WTC11 (cell line): ENCODE data around the gene OTUD3. TPM values are rescaled to one million over a fixed set of nuclear protein-coding genes. Genes with fewer than 3 reads are reported as not detected.

ENCODE experiments used
- ATAC-seq: fragments of 200-7000 bp; cut with Tn5 transposase; 2 replicates; pipeline ENCODE4 v1.10.0; 2021; ENCODE audit warnings: mild to moderate bottlenecking, moderate library complexity
- CTCF ChIA-PET: fragments of 300-600 bp; sonication (Branson Sonifier 250); formaldehyde crosslinking; loops from one replicate; lab custom pipeline; 2021; ENCODE audit warnings: antibody characterized with exemption; lab: Charles Lee
- POLR2A ChIA-PET: fragments of 350-600 bp; sonication (Branson Sonifier 250); formaldehyde crosslinking; loops from one replicate; lab custom pipeline; 2021; ENCODE audit warnings: antibody characterized with exemption; lab: Charles Lee
- DNase-seq: peaks from one replicate; pipeline ENCODE4 v3.0.0; 2021; ENCODE audit warnings: low spot score
- H3K27ac Mint-ChIP-seq: 2 replicates; pipeline ENCODE4 v1.8.0; 2021; ENCODE audit warnings: mixed read lengths
- H3K27me3 Mint-ChIP-seq: 2 replicates; pipeline ENCODE4 v1.8.0; 2021; ENCODE audit warnings: low read depth, mild to moderate bottlenecking, moderate library complexity, mixed read lengths
- H3K36me3 Mint-ChIP-seq: 2 replicates; pipeline ENCODE4 v1.8.0; 2021; ENCODE audit warnings: mixed read lengths
- H3K4me1 Mint-ChIP-seq: 2 replicates; pipeline ENCODE4 v1.8.0; 2022; ENCODE audit warnings: mixed read lengths
- H3K4me3 Mint-ChIP-seq: 2 replicates; pipeline ENCODE4 v1.8.0; 2021; ENCODE audit warnings: mild to moderate bottlenecking, moderate library complexity, mixed read lengths
- H3K9me3 Mint-ChIP-seq: 2 replicates; pipeline ENCODE4 v1.8.0; 2021; ENCODE audit warnings: mixed read lengths
- AR ChIP-seq: fragments of 250-450 bp; sonication (Bioruptor Pico); IDR thresholded peaks from 2 replicates; pipeline ENCODE4 v1.9.0; 2021; ENCODE audit warnings: mild to moderate bottlenecking
- ATF2 ChIP-seq: sonication (generic); formaldehyde crosslinking; IDR thresholded peaks from 2 replicates; pipeline ENCODE4 v1.8.1; 2022; ENCODE audit warnings: low read depth, missing genetic modification reagents, borderline replicate concordance
- MLX ChIP-seq: sonication (generic); formaldehyde crosslinking; IDR thresholded peaks from 2 replicates; pipeline ENCODE4 v1.8.1; 2023; ENCODE audit warnings: mild to moderate bottlenecking, missing genetic modification reagents, moderate library complexity
- NFYB ChIP-seq: sonication (generic); formaldehyde crosslinking; conservative IDR thresholded peaks from 2 replicates; pipeline ENCODE4 v1.8.0; 2022; ENCODE audit warnings: low read depth, missing genetic modification reagents
- PRDM15 ChIP-seq: sonication (generic); formaldehyde crosslinking; IDR thresholded peaks from 2 replicates; pipeline ENCODE4 v1.8.0; 2022; ENCODE audit warnings: missing genetic modification reagents
- RORB ChIP-seq: fragments of 250-450 bp; sonication (Bioruptor Pico); IDR thresholded peaks from 2 replicates; pipeline ENCODE4 v1.9.0; 2021; ENCODE audit warnings: mild to moderate bottlenecking
- SP1 ChIP-seq: sonication (generic); formaldehyde crosslinking; conservative IDR thresholded peaks from 2 replicates; pipeline ENCODE4 v1.8.1; 2022; ENCODE audit warnings: missing genetic modification reagents
- TEAD1 ChIP-seq: sonication (generic); formaldehyde crosslinking; IDR thresholded peaks from 2 replicates; pipeline ENCODE4 v1.8.0; 2022; ENCODE audit warnings: mild to moderate bottlenecking, missing genetic modification reagents
- TP53 ChIP-seq: sonication (generic); formaldehyde crosslinking; IDR thresholded peaks from 2 replicates; pipeline ENCODE4 v1.8.1; 2023; ENCODE audit warnings: mild to moderate bottlenecking, missing genetic modification reagents
- ZBTB21 ChIP-seq: sonication (generic); formaldehyde crosslinking; IDR thresholded peaks from 2 replicates; pipeline ENCODE4 v1.8.1; 2023; ENCODE audit warnings: mild to moderate bottlenecking, missing genetic modification reagents, borderline replicate concordance
- ZNF263 ChIP-seq: sonication (generic); formaldehyde crosslinking; IDR thresholded peaks from 2 replicates; pipeline ENCODE4 v1.8.1; 2022; ENCODE audit warnings: low read depth, mild to moderate bottlenecking, moderate library complexity, missing genetic modification reagents
- ZSCAN18 ChIP-seq: fragments of 250-450 bp; sonication (Bioruptor Pico); IDR thresholded peaks from 2 replicates; pipeline ENCODE4 v2.1.2; 2022; ENCODE audit warnings: mild to moderate bottlenecking, moderate library complexity
- total RNA-seq: library from RNA; stranded (reverse); gene quantifications from 3 replicates; pipeline ENCODE4 v1.2.3, GENCODE V29; 2021
- TF ChIP-seq, protein P1 (sequence below): sonication (generic); formaldehyde crosslinking; IDR thresholded peaks from 2 replicates; pipeline ENCODE4 v1.8.0; 2023; ENCODE audit warnings: missing genetic modification reagents
- TF ChIP-seq, protein P2 (sequence below): sonication (generic); formaldehyde crosslinking; conservative IDR thresholded peaks from 2 replicates; pipeline ENCODE4 v1.8.1; 2022; ENCODE audit warnings: mild to moderate bottlenecking, missing genetic modification reagents
- TF ChIP-seq, protein P3 (sequence below): sonication (generic); formaldehyde crosslinking; IDR thresholded peaks from 2 replicates; pipeline ENCODE4 v1.8.0; 2022; ENCODE audit warnings: mild to moderate bottlenecking, missing genetic modification reagents

Gene OTUD3
- total RNA-seq, 1 experiment from 2014 or later: 16.1 TPM

DNA sequence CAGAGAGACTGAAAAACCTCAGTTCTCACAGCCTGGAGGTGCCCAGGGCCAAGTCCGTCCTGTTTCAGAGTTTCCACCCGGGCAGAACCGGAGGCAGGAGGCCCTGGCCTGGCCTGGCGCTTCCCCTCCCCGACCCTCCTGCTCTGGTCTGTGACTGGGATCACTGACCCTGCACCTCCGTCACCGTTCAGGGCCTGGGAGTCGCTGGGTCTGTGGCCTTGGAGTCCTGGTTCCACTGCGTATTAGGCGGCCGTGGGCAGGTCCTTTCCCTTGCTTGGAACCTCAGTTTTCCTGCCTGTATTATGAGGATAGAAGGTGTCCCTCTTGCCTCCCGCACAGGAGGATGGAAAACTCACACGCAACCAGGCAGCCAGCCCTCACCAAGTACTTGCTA is 41.8 kb downstream of the OTUD3 start (continued):
- TF ChIP-seq PRDM15 (no peak), ZBTB21 (no peak), ZSCAN18 (no peak), ATF2 (CRISPR knock-in tag) (no peak), TP53 (CRISPR knock-in tag) (no peak), AR (CRISPR knock-in tag) (no peak)
- TF ChIP-seq, protein P1, sequence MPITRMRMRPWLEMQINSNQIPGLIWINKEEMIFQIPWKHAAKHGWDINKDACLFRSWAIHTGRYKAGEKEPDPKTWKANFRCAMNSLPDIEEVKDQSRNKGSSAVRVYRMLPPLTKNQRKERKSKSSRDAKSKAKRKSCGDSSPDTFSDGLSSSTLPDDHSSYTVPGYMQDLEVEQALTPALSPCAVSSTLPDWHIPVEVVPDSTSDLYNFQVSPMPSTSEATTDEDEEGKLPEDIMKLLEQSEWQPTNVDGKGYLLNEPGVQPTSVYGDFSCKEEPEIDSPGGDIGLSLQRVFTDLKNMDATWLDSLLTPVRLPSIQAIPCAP (CRISPR knock-in tag): no peak

DNA sequence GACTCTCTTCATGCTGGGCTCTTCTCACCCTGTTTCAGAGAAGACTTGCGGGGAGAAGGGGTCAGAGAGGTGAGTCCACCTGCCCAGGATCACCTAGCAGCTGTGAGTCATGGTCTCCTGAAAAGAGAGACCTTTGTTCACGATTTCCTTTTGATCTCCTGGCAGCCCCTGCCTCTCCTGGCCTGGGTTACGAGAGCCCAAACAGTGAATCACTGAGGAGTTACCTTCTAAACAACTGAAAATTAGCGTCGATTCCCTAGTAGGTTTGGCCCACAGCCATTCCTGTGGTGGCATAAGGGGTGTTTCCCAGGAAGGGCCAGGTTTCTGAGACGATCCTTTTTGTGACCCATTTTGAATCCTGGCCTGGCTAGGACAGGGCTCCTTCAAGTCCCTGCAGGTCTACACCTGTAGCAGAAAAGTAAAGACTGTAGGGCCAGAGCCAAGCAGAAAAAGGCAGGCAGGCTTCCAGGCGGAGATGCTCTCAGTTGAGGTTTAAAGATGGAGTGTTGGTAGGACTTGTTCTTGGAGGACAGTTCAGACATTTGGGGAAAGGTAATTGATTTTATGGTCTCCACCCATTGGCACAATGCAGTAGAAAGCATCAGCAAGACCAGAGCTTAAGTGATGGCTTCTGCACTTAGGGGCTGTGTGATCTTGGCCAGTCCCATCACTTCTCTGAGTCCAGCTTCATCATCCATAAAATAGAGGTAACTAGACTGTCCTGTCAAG is 43.3 kb downstream of the OTUD3 start:
- ChIA-PET CTCF (no interaction called here), POLR2A (interaction anchor here (0.5 kb wide), 1 partner anchor 281 kb away, joined by 3 read pairs; no protein-coding TSS in a partner anchor)
- DNase-seq (no peak), ATAC-seq (no peak)
- H3K36me3 Mint-ChIP-seq: peaks cover 3% of the 10 kb centered on the region; the same call in 1 of the 2 replicates
- H3K9me3 Mint-ChIP-seq: peaks cover 29% of the 10 kb centered on the region
- H3K4me1 Mint-ChIP-seq: 0 out of 2 replicates have a peak, but pooled peaks cover 5% of the 10 kb centered on the region
- no peak overlapping the region for H3K4me3 Mint-ChIP-seq
- H3K27me3 Mint-ChIP-seq: no peaks in the 10 kb centered on the region; the same call in 1 of the 2 replicates
- H3K27ac Mint-ChIP-seq: no peak overlapping the region
- no peak for TF ChIP-seq RORB (CRISPR knock-in tag)
- no peak for TF ChIP-seq TEAD1
- TF ChIP-seq ATF2 (CRISPR knock-in tag): no peak
- no peak for TF ChIP-seq PRDM15
- TF ChIP-seq, protein P2, sequence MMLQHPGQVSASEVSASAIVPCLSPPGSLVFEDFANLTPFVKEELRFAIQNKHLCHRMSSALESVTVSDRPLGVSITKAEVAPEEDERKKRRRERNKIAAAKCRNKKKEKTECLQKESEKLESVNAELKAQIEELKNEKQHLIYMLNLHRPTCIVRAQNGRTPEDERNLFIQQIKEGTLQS (CRISPR knock-in tag): no peak
- TF ChIP-seq SP1 (CRISPR knock-in tag): no peak
- TF ChIP-seq ZNF263 (CRISPR knock-in tag): no peak
- no peak for TF ChIP-seq MLX (CRISPR knock-in tag)
- TF ChIP-seq, protein P3, sequence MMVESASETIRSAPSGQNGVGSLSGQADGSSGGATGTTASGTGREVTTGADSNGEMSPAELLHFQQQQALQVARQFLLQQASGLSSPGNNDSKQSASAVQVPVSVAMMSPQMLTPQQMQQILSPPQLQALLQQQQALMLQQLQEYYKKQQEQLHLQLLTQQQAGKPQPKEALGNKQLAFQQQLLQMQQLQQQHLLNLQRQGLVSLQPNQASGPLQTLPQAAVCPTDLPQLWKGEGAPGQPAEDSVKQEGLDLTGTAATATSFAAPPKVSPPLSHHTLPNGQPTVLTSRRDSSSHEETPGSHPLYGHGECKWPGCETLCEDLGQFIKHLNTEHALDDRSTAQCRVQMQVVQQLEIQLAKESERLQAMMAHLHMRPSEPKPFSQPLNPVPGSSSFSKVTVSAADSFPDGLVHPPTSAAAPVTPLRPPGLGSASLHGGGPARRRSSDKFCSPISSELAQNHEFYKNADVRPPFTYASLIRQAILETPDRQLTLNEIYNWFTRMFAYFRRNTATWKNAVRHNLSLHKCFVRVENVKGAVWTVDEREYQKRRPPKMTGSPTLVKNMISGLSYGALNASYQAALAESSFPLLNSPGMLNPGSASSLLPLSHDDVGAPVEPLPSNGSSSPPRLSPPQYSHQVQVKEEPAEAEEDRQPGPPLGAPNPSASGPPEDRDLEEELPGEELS (CRISPR knock-in tag): no peak
- no peak for TF ChIP-seq NFYB (CRISPR knock-in tag)
